HepG2 (cell line): ENCODE data around the gene SRPK3. TPM values are rescaled to one million over a fixed set of nuclear protein-coding genes. Genes with fewer than 3 reads are reported as not detected.
A peak's percentile ranks its signal among the peaks of the same experiment; 100 is the strongest.

Experiments
- ATAC-seq: fragments of 200-7000 bp; cut with Tn5 transposase; 3 replicates; pipeline ENCODE4 v1.9.1; 2020; ENCODE audit warnings: mild to moderate bottlenecking, moderate library complexity
- BruUV-seq: library from RNA; stranded (reverse); fragments of 400-500 nt; replicated peaks from 2 replicates; lab custom pipeline; 2021; lab: Mats Ljungman, UMichigan
- CTCF ChIA-PET: fragments of 300-600 bp; formaldehyde crosslinking; extraction: SDS; loops from one replicate; lab custom pipeline; 2021; ENCODE audit warnings: low total read pairs, inconsistent platforms, low intra/inter-chr PET ratio; lab: Yijun Ruan, JAX
- POLR2A ChIA-PET: fragments of 350-600 bp; sonication (Branson Sonifier 250); formaldehyde crosslinking; loops from one replicate; lab custom pipeline; 2020; ENCODE audit warnings: antibody characterized with exemption, inconsistent platforms; lab: Yijun Ruan, JAX
- DNase-seq: peaks from one replicate; pipeline ENCODE4 v3.0.0-alpha.2; 2015; ENCODE audit warnings: low spot score
- FAIRE-seq: peaks from 3 replicates; lab custom pipeline; 2011; peaks lifted over from hg19 to GRCh38; lab: Jason Lieb, UNC
- H2AFZ ChIP-seq: one replicate; pipeline ENCODE4 v1.6.1; 2011; ENCODE audit warnings: low read length, inconsistent platforms
- H3K27ac ChIP-seq: fragments of 300-600 bp; 3 replicates; pipeline ENCODE4 v1.8.0; 2011; ENCODE audit warnings: mixed run types, mild to moderate bottlenecking, mixed read lengths, low read length, inconsistent platforms; ENCODE audit not compliant: insufficient read depth; ENCODE audit errors: extremely low read length
- H3K27me3 ChIP-seq, 2 experiments: fragments of 200-600 bp in 1 of 2; 2 replicates in 1 of 2; 3 replicates in 1 of 2; pipeline versions ENCODE4 v1.6.0 to v1.8.0; 2011; ENCODE audit warnings: low read length in 2 of 2, mild to moderate bottlenecking in 2 of 2, moderate library complexity in 2 of 2, inconsistent platforms in 1 of 2; ENCODE audit not compliant: insufficient read depth in 2 of 2, control insufficient read depth in 1 of 2
- H3K36me3 ChIP-seq, 2 experiments: fragments of 200-600 bp in 1 of 2; replicated peaks in 1 of 2; 2 replicates in 1 of 2; 3 replicates in 1 of 2; pipeline versions ENCODE4 v1.5.1 to v1.8.0; 2011; ENCODE audit warnings: low read length in 2 of 2, inconsistent platforms in 1 of 2; ENCODE audit not compliant: insufficient read depth in 2 of 2, control insufficient read depth in 1 of 2
- H3K4me1 ChIP-seq: 2 replicates; pipeline ENCODE4 v1.5.1; 2012; ENCODE audit warnings: low read length, inconsistent platforms; ENCODE audit not compliant: insufficient read depth
- H3K4me2 ChIP-seq: 2 replicates; pipeline ENCODE4 v1.6.0; 2011; ENCODE audit warnings: low read depth, low read length, inconsistent platforms
- H3K4me3 ChIP-seq, 3 experiments: fragments of 200-600 bp in 1 of 3; sonication (generic), shearing (Covaris generic) in 1 of 3; replicated peaks in 1 of 3; 2 replicates each; pipeline ENCODE4 v1.5.1; 2011 to 2016; ENCODE audit warnings: low read length in 3 of 3, inconsistent platforms in 2 of 3, low read depth in 2 of 3, mild to moderate bottlenecking in 2 of 3, control low read depth in 1 of 3, mixed read lengths in 1 of 3; ENCODE audit not compliant: insufficient read depth in 1 of 3
- H3K79me2 ChIP-seq: one replicate; pipeline ENCODE4 v1.6.1; 2011; ENCODE audit warnings: low read length, inconsistent platforms; ENCODE audit not compliant: insufficient read depth
- H3K9ac ChIP-seq: 2 replicates; pipeline ENCODE4 v1.6.0; 2011; ENCODE audit warnings: mild to moderate bottlenecking, low read depth, low read length, inconsistent platforms; ENCODE audit not compliant: insufficient read depth
- H3K9me3 ChIP-seq: 2 replicates; pipeline ENCODE4 v1.5.1; 2012; ENCODE audit warnings: mild to moderate bottlenecking, low read length
- H4K20me1 ChIP-seq: 2 replicates; pipeline ENCODE4 v1.6.0; 2011; ENCODE audit warnings: inconsistent platforms, mild to moderate bottlenecking, low read length, moderate library complexity; ENCODE audit not compliant: insufficient read depth
- ETV6 ChIP-seq: sonication (generic); formaldehyde crosslinking; conservative IDR thresholded peaks from 2 replicates; pipeline ENCODE4 v1.4.0; 2020; ENCODE audit warnings: missing genetic modification reagents
- HNRNPL ChIP-seq: fragments of 200-400 bp; formaldehyde crosslinking; IDR thresholded peaks from 2 replicates; pipeline ENCODE4 v1.6.1; 2017; ENCODE audit warnings: mild to moderate bottlenecking, low read depth, low read length
- STAG1 ChIP-seq: sonication (generic); formaldehyde crosslinking; IDR thresholded peaks from 2 replicates; pipeline ENCODE4 v1.4.0; 2020; ENCODE audit warnings: missing genetic modification reagents
- ZBTB42 ChIP-seq: sonication (generic); formaldehyde crosslinking; IDR thresholded peaks from 2 replicates; pipeline ENCODE4 v1.5.0; 2020; ENCODE audit warnings: mild to moderate bottlenecking, missing genetic modification reagents
- ZNF766 ChIP-seq: sonication (generic); formaldehyde crosslinking; IDR thresholded peaks from 2 replicates; pipeline ENCODE4 v1.5.0; 2020; ENCODE audit warnings: missing genetic modification reagents, borderline replicate concordance
- WGBS: methylation state at CpG from one replicate; pipeline ENCODE4 v1.1.6; 2017; ENCODE audit warnings: low lambda C conversion rate; 5-methylcytosine and 5-hydroxymethylcytosine counted together
- in situ Hi-C: cut with HindIII; loops from 2 replicates; pipeline ENCODE4 v1.10.0; 2017; ENCODE audit warnings: low pct_unique_long_range_greater_than_20kb; ENCODE audit not compliant: extremely low pct_ligation_motif_present
- intact Hi-C: fragments of 100-400 bp; cut with micrococcal nuclease; formaldehyde crosslinking; loops from one replicate; pipeline ENCODE4 v1.10.0; 2022; ENCODE audit not compliant: unreplicated experiment
- polyA plus RNA-seq, 8 experiments: library from polyadenylated mRNA; depleted of rRNA in 3 of 8; stranded (reverse) in 7 of 8; unstranded in 1 of 8; fragments of >200 nt; fragmentation: Illumina TruSeq in 4 of 8; extraction: Trizol in 4 of 8; gene quantifications; 2 replicates each; pipeline versions ENCODE4 v1.2.1 to v1.2.3, GENCODE V29; 2011 to 2016; ENCODE audit warnings: low read depth in 4 of 8, missing spikeins in 1 of 8, mixed read lengths in 1 of 8; ENCODE audit not compliant: insufficient read depth in 1 of 8
- total RNA-seq, 5 experiments: library from RNA; depleted of rRNA; stranded (reverse); fragments of >200 nt; fragmentation: Illumina TruSeq; extraction: Trizol; gene quantifications; 2 replicates each; pipeline ENCODE4 v1.2.3, GENCODE V29; 2016; ENCODE audit warnings: low read depth in 1 of 5
- TF ChIP-seq, protein P1 (sequence below): sonication (generic); formaldehyde crosslinking; IDR thresholded peaks from 2 replicates; pipeline ENCODE4 v1.5.0; 2020; ENCODE audit warnings: mild to moderate bottlenecking, missing genetic modification reagents, moderate library complexity
- TF ChIP-seq, protein P2 (sequence below): fragments of 450-650 bp; IDR thresholded peaks from 2 replicates; pipeline ENCODE4 v1.6.1; 2017

Gene SRPK3
- total and polyA plus RNA-seq, 2 of the 13 experiments (the other 11 are each of a cell fraction or from before 2014, with no cell fraction given): 0.22 to 0.30 TPM

DNA sequence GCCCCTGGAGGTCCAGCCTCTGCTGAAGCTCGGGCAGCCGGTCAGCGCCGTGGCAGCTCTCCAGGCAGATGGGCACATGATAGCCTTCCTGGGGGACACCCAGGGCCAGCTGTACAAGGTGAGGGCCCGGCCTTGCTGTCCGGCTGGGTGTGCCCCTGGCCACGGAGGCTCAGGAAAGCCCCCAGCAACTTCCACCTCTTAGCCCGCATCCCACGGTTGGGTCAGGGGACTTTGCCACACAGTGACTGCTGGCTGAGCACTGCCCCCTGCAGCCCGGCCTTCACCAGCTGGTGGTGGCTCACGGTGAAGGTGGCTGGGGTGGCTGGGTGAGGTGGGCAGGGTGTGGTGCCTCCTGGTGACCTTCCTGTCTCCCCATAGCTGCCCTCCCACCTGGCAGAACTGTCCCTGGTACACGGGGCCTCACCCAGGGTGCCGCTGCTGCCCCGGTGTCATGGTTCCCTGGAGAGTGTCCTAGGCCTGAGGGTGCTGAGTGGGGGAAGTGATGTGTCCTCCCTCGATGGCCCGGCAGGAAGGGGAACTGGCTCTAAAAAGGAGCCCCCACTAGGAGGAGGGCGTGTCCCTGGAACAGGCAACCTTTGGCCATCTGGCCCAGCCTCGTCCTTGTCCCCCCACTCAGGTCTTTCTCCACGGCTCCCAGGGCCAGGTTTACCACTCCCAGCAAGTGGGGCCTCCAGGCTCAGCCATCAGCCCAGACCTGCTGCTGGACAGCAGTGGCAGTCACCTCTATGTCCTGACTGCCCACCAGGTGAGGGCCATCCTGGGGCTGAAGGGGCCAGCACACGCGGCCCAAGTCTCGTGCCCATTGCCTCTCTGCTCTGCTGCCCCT, 12.3 kb upstream of the SRPK3 start:
- Histone ChIP-seq H3K36me3 (no peaks in the 10 kb centered on the region), H3K4me2 (no peak overlapping the region), H3K9me3 (no peaks in the 10 kb centered on the region), H3K4me3 (no peak overlapping the region), H3K4me1 (peaks cover 31% of the 10 kb centered on the region), H3K27me3 (no peaks in the 10 kb centered on the region), H2AFZ (no peak overlapping the region), H3K9ac (no peak overlapping the region), H4K20me1 (no peaks in the 10 kb centered on the region), H3K79me2 (no peaks in the 10 kb centered on the region), H3K27ac (no peak overlapping the region)
- ChIA-PET CTCF (no interaction called here), POLR2A (interaction anchor here (1.5 kb wide), 1 partner anchor 13 kb away, joined by 4 read pairs; no protein-coding TSS in a partner anchor)
- 94% methylated on average over 6 of the region's 22 CpGs for WGBS
- TF ChIP-seq, protein P1, sequence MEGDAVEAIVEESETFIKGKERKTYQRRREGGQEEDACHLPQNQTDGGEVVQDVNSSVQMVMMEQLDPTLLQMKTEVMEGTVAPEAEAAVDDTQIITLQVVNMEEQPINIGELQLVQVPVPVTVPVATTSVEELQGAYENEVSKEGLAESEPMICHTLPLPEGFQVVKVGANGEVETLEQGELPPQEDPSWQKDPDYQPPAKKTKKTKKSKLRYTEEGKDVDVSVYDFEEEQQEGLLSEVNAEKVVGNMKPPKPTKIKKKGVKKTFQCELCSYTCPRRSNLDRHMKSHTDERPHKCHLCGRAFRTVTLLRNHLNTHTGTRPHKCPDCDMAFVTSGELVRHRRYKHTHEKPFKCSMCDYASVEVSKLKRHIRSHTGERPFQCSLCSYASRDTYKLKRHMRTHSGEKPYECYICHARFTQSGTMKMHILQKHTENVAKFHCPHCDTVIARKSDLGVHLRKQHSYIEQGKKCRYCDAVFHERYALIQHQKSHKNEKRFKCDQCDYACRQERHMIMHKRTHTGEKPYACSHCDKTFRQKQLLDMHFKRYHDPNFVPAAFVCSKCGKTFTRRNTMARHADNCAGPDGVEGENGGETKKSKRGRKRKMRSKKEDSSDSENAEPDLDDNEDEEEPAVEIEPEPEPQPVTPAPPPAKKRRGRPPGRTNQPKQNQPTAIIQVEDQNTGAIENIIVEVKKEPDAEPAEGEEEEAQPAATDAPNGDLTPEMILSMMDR (CRISPR knock-in tag): peak; percentile 40
- TF ChIP-seq ETV6 (no peak), STAG1 (CRISPR knock-in tag) (0 out of 2 replicates have a peak, but pooled peaks have one; percentile 8), ZBTB42 (CRISPR knock-in tag) (no peak), HNRNPL (peak; percentile 53; the same call in 1 of the 2 replicates), ZNF766 (CRISPR knock-in tag) (no peak)
- TF ChIP-seq, protein P2, sequence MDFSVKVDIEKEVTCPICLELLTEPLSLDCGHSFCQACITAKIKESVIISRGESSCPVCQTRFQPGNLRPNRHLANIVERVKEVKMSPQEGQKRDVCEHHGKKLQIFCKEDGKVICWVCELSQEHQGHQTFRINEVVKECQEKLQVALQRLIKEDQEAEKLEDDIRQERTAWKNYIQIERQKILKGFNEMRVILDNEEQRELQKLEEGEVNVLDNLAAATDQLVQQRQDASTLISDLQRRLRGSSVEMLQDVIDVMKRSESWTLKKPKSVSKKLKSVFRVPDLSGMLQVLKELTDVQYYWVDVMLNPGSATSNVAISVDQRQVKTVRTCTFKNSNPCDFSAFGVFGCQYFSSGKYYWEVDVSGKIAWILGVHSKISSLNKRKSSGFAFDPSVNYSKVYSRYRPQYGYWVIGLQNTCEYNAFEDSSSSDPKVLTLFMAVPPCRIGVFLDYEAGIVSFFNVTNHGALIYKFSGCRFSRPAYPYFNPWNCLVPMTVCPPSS: no peak
- in situ Hi-C loops: no loop called here
- DNase-seq (no peak), FAIRE-seq (no peak), ATAC-seq (no peak)
- intact Hi-C loops: loop anchor here (10.0 kb wide), 1 partner anchor 176 kb away; the partner anchor contains the start of gene RENBP
- no TSS peak for BruUV-seq
